Measurements from ENCODE around the gene EXOC7. TPM values are rescaled to one million over a fixed set of nuclear protein-coding genes. Genes with fewer than 3 reads are reported as not detected.

The EXOC7 gene
- total and polyA plus RNA-seq, 2 of the 4 experiments (the other 2 are of a cell fraction), result 85.9 to 118 TPM

DNA sequence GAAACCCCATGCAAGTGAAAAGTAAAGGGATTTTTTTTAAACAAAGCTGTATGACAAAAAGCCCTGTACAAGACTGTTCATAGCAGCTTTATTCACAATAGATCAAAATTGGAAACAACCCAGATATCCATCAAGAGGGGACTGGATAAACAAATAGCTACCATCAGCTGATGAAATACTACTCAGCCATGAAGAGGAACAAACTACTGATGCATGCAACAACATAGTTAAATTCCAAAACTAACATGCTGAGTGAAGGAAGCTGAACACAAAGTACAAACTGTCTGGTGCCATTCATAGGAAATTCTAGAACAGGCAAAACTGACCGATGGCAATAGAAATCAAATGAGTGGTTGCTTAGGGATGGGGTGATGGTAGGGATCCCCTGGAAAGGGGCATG is 22.3 kb upstream of the EXOC7 start:
- peaks cover 3% of the 10 kb centered on the region; the same call in 1 of the 2 replicates for H3K4me1 ChIP-seq (ENCODE audit: control insufficient read depth, insufficient read depth, low read length)
- H3K79me1 ChIP-seq (ENCODE audit: low read depth in 1 of 2, low read length in 2 of 2), result no peaks in the 10 kb centered on the region
- H4K8ac ChIP-seq (ENCODE audit: low read depth in 2 of 2, low read length in 2 of 2), result no peak overlapping the region
- in situ Hi-C loops (cut with MboI; ENCODE audit: low sequenced_read_pairs), result no loop called here
- H3K9ac ChIP-seq (ENCODE audit: low read depth, low read length), result no peak overlapping the region
- H3K9me1 ChIP-seq (ENCODE audit: insufficient read depth, low read length), result no peaks in the 10 kb centered on the region
- intact Hi-C loops (cut with micrococcal nuclease), result no loop called here
- no peak overlapping the region for H2AFZ ChIP-seq (replicated peaks; ENCODE audit: low read length, poor library complexity)
- H2BK120ac ChIP-seq (ENCODE audit: low read depth, low read length), result no peak overlapping the region
- dilution Hi-C loops (cut with HindIII; ENCODE audit: low sequenced_read_pairs, unreplicated experiment), result no loop called here
- DNase-seq, result no peak
- ChIA-PET POLR2A (ENCODE audit: unreplicated experiment) (no interaction called here), CTCF (interaction anchor here (3.1 kb wide), 1 partner anchor 154 kb away, joined by 14 read pairs; no protein-coding TSS in a partner anchor)
- H3K18ac ChIP-seq (ENCODE audit: low read depth, low read length), result no peak overlapping the region
- ATAC-seq (ENCODE audit: low read depth), result no peak
- H3K4me2 ChIP-seq (ENCODE audit: low read depth, low read length), result no peak overlapping the region
- no TSS peak for BruUV-seq (replicated peaks)
- H4K5ac ChIP-seq (ENCODE audit: low read depth, low read length), result no peak overlapping the region
- H3K14ac ChIP-seq (replicated peaks; ENCODE audit: low read depth, low read length), result no peak overlapping the region
- no peak overlapping the region for H2AK5ac ChIP-seq (ENCODE audit: low read depth, low read length)
- H3K4me3 ChIP-seq (ENCODE audit: insufficient read depth, low read depth, low read length), result no peak overlapping the region
- H3K56ac ChIP-seq (ENCODE audit: extremely low read depth, insufficient read depth, low read length), result no peak overlapping the region
- no peaks in the 10 kb centered on the region for H3K9me3 ChIP-seq (ENCODE audit: control insufficient read depth, insufficient read depth, low read length)
- H4K20me1 ChIP-seq (ENCODE audit: insufficient read depth, low read length), result no peaks in the 10 kb centered on the region
- H2BK5ac ChIP-seq (ENCODE audit: low read depth, low read length, poor library complexity, severe bottlenecking), result no peak overlapping the region
- no peak overlapping the region for H2AK9ac ChIP-seq (replicated peaks; ENCODE audit: low read depth, low read length, poor library complexity)
- no peak overlapping the region for H2BK20ac ChIP-seq (ENCODE audit: low read depth, low read length)
- H4K91ac ChIP-seq (ENCODE audit: insufficient read depth, low read depth, low read length), result no peak overlapping the region
- no peak overlapping the region for H3K27ac ChIP-seq (ENCODE audit: insufficient read depth, low read length)
- no CpG with 5 or more reads among the region's 1 CpG for WGBS, 2 experiments (ENCODE audit: extremely low coverage in 2 of 2, insufficient read length in 1 of 2)
- H3K23ac ChIP-seq (ENCODE audit: low read depth, low read length), result no peak overlapping the region
- H2BK15ac ChIP-seq (ENCODE audit: low read depth, low read length), result no peak overlapping the region
- no peak overlapping the region for H3K4ac ChIP-seq (ENCODE audit: low read depth, low read length)
- H3K27me3 ChIP-seq (ENCODE audit: control insufficient read depth, insufficient read depth, low read length), result peaks cover 22% of the 10 kb centered on the region
- TF ChIP-seq MXI1 (IDR thresholded peaks at IDR 0.05; ENCODE audit: borderline replicate concordance, low read depth, low read length), result no peak
- TF ChIP-seq NFE2L2 (IDR thresholded peaks at IDR 0.05; ENCODE audit: low read depth, low read length), result no peak
- TF ChIP-seq MAZ (IDR thresholded peaks at IDR 0.05; ENCODE audit: borderline replicate concordance, low read depth, low read length), result no peak
- no peak for TF ChIP-seq RFX5 (IDR thresholded peaks at IDR 0.05; ENCODE audit: low read depth, low read length)
- TF ChIP-seq BHLHE40 (IDR thresholded peaks at IDR 0.05; ENCODE audit: low read depth, low read length), result no peak
- TF ChIP-seq, protein P1, sequence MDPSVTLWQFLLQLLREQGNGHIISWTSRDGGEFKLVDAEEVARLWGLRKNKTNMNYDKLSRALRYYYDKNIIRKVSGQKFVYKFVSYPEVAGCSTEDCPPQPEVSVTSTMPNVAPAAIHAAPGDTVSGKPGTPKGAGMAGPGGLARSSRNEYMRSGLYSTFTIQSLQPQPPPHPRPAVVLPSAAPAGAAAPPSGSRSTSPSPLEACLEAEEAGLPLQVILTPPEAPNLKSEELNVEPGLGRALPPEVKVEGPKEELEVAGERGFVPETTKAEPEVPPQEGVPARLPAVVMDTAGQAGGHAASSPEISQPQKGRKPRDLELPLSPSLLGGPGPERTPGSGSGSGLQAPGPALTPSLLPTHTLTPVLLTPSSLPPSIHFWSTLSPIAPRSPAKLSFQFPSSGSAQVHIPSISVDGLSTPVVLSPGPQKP (IDR thresholded peaks at IDR 0.05; ENCODE audit: borderline replicate concordance, low read depth, low read length), result no peak
- TF ChIP-seq MAFK (IDR thresholded peaks at IDR 0.05; ENCODE audit: low read depth, low read length), result no peak
- TF ChIP-seq, protein P2, sequence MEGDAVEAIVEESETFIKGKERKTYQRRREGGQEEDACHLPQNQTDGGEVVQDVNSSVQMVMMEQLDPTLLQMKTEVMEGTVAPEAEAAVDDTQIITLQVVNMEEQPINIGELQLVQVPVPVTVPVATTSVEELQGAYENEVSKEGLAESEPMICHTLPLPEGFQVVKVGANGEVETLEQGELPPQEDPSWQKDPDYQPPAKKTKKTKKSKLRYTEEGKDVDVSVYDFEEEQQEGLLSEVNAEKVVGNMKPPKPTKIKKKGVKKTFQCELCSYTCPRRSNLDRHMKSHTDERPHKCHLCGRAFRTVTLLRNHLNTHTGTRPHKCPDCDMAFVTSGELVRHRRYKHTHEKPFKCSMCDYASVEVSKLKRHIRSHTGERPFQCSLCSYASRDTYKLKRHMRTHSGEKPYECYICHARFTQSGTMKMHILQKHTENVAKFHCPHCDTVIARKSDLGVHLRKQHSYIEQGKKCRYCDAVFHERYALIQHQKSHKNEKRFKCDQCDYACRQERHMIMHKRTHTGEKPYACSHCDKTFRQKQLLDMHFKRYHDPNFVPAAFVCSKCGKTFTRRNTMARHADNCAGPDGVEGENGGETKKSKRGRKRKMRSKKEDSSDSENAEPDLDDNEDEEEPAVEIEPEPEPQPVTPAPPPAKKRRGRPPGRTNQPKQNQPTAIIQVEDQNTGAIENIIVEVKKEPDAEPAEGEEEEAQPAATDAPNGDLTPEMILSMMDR (conservative IDR thresholded peaks at IDR 0.05; ENCODE audit: low read depth, low read length), result no peak
- TF ChIP-seq, protein P3, sequence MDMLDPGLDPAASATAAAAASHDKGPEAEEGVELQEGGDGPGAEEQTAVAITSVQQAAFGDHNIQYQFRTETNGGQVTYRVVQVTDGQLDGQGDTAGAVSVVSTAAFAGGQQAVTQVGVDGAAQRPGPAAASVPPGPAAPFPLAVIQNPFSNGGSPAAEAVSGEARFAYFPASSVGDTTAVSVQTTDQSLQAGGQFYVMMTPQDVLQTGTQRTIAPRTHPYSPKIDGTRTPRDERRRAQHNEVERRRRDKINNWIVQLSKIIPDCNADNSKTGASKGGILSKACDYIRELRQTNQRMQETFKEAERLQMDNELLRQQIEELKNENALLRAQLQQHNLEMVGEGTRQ (IDR thresholded peaks at IDR 0.05; ENCODE audit: low read depth, low read length), result no peak
- no peak for TF ChIP-seq SMC3 (IDR thresholded peaks at IDR 0.05; ENCODE audit: low read depth, low read length)
- TF ChIP-seq FOS (IDR thresholded peaks at IDR 0.05; ENCODE audit: low read depth, low read length), result no peak
- TF ChIP-seq RAD21 (IDR thresholded peaks at IDR 0.05; ENCODE audit: low read length), result no peak
- TF ChIP-seq POLR2A (IDR thresholded peaks at IDR 0.05; ENCODE audit: low read depth, low read length), result no peak
- TF ChIP-seq RCOR1 (IDR thresholded peaks at IDR 0.05; ENCODE audit: insufficient replicate concordance, low read length), result no peak
- TF ChIP-seq CEBPB (IDR thresholded peaks at IDR 0.05; ENCODE audit: low read depth, low read length), result no peak
- no peak for TF ChIP-seq CHD1 (IDR thresholded peaks at IDR 0.05; ENCODE audit: low read depth, low read length)
- H3K36me3 ChIP-seq (ENCODE audit: control insufficient read depth, insufficient read depth, low read length), result no peaks in the 10 kb centered on the region

Data from IMR-90 (cell line).